GM19438 (cell line): ENCODE data around the gene TNIP2.

Source experiments
- ATAC-seq: cut with Tn5 transposase; IDR thresholded peaks from one replicate; pipeline ENCODE4 v1.9.1; 2021; ENCODE audit warnings: low read depth; ENCODE audit not compliant: unreplicated experiment

TNIP2 gene

DNA sequence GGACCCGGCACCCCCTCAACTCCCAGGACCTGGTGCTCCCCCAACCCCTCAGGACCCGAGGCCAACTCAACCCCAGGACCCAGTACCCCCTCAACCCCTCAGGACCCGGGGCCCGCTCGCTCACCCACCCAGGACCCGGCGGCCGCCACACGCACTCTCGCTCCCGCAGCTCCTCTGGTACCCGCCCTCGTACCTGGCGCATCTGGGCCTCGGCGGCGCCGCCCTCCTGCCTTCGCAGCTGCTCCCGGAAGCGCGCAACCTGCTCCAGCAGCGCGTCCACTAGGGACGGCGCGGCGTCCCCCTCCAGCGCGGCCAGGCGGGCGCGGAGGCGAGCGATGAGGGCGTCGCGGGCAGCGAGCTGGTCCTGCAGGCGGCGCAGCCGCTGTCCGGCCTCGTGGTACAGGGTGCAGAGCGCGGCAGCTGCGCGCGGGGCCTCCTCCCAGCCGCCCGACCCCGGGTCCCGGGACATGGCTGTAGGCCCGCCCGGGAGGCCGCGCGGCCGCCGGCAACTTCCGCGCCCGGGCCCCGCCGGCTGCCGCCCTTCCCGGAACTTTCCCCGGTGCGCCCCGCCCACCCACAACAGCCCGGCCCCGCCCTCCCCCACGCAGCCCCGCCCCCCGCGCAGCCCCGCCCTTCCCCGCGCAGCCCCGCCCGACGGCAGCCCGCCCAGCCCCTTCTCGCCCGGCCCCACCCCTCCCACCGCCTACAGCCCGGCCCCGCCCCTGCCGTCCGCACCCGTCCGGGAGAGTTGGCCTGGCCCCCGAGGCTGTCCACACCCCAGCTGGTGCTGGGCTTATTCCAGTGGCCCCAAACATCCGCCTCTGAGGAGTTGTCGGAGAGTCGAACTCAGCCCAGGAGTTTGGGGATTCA, at the start of gene TNIP2:
Gene TNIP2 (minus strand): TSS at position 516 of the 870 bp plus-strand sequence. CDS start 47 bp downstream, at position 469.
- peak; percentile 57 for ATAC-seq

- no peak for ATAC-seq
Measured at GRCh38 chr4:2804973-2805501, 48.9 kb upstream of the TNIP2 start.

DNA sequence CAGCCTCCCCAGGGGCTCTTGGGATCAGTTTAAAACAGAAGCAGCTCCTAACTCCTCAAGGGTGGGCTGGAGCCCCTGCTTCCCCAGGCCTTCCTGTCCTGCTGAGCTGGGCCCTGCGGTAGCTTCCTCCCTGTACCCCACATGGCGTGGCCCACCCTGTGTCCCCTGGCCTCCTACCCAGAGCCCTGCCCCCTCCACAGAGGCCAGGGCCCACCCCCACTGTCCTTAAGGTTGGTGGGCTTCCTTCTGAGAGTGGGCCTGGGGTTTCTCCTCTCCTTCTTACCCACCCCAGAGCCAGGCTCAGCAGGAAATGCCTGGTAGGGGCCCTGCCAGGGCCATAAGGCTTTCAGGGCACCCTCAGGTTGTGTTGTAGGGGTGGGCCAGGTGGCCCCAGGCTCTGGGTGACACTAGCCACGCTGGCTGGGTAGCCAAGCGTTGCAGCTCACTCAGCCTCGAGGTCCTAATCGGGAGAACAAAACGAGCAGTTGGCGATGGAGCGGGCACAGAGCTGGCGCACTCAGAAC, 48.4 kb upstream of the TNIP2 start:
- ATAC-seq: no peak

DNA sequence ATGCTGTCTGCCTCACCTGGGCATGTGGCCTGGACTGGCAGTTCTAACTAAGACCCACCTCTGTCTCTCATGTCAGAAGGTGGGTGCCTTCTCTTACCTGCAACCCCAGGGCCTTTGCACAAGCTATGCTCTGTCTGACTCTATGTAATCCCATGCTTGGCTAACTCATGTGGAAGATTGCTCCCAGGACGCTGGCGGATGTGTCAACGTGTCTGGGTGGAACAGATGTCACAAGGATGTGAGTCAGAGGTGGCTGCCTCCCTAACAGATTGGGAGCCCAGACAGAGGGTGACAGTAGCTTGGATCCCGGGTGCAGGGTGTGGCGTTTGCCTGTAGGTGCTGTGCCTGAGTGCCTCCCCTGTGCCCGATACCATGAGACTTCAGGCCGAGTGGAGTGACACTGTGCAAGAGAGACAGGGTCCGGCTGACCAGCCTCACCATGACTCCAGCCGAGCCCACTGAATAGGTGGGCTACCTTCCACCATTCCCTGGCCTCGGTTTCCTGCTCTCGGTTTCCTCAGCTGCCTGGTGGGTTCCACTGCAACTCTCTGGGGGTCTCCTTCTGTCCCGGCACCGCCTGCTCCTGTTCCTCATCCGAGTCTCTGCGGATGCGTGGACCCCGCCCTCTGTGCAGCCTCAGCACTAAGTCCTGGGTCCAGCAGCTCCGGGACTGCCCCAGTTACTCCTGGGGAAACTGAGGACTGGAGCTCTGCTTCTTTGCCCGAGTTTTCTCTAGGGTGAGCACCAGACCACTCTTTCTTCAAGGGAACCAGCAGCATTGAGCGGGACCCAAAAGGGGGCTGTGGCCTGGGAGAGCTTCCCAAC, 47.7 kb upstream of the TNIP2 start:
- ATAC-seq: no peak

- ATAC-seq: no peak
Measured at GRCh38 chr4:2802618-2803531, 46.7 kb upstream of the TNIP2 start.

DNA sequence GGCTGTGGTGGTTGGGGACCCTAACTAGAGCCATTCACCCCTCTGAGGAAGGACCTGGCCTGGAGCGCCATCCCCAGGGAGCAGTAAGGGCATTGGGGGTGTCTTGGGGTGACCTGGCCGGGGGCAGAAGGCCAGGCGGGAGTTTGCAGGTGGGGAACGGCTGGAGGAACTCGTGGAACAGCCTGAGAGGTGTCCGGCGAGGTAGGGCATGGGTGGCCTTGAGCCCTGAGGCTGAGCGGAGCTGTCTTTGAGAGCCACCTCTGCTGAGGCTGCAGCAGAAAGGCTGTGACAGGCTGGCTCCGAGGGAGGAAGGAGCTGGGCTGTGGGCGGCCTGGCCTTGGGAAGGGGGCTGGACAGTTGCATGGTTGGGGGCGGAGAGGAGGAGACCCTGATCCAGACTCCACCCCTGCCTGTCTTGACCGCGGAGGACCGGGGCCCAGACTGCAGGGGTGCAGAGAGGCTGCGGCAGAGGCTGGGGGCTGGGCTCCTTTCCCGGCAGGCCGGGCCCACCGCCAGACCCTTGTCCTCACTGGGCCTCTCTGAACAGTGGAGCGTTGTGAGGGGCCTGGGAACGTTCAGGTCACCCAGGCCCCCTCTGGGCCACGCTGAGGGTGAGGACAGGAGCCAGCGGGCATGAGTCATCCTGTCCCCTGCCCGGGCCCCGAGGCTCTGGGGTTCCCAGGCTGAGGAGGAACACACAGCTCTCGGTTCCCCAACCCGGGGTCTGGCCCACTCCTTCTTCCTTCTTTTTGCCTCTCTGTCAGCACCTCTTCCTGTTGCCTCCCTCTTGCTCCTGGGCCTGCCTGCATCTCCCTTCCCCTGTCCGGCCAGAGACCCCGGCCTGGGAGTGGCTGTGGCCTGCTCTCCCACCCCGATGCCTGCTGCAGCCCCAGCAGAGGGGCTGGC, 44.8 kb upstream of the TNIP2 start:
- ATAC-seq: no peak

- no peak for ATAC-seq
Measured at GRCh38 chr4:2799971-2800690, 44.0 kb upstream of the TNIP2 start.

DNA sequence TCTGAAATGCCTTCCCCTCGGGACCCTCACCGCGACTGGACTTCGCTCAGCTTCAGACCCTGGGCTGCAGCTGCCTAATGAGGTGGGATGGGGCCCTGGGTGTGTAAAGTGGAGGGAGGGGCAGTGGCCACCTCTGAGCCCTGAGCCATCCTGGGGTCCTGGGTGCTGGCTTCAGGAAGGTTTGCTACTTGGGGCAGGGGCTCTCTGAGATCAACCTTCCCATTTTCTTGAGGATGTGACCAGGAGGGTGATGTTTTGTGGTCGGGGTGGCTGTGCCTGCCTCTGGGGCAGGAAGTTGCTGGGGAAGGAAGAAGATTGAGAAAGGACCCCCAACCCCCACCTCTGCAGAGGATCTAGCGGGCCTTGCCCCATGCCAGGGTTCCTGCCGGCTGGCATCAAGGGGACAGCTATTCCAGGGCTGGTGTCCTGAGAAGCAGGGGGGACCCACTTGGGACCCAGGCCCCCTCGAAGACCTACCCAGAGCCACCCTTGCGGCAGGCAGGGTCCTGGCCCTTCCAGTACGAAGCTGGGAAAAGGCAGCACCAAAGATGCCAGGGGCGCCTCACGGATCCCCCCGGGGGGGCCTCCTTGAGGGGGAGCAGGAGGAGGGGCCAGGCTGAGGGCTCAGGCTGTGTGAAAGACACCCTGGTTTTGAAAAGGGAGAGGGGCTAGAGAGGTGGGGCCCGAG, 43.2 kb upstream of the TNIP2 start:
- ATAC-seq: no peak

- peak; percentile 58 for ATAC-seq
Measured at GRCh38 chr4:2798399-2799223, 42.5 kb upstream of the TNIP2 start.

DNA sequence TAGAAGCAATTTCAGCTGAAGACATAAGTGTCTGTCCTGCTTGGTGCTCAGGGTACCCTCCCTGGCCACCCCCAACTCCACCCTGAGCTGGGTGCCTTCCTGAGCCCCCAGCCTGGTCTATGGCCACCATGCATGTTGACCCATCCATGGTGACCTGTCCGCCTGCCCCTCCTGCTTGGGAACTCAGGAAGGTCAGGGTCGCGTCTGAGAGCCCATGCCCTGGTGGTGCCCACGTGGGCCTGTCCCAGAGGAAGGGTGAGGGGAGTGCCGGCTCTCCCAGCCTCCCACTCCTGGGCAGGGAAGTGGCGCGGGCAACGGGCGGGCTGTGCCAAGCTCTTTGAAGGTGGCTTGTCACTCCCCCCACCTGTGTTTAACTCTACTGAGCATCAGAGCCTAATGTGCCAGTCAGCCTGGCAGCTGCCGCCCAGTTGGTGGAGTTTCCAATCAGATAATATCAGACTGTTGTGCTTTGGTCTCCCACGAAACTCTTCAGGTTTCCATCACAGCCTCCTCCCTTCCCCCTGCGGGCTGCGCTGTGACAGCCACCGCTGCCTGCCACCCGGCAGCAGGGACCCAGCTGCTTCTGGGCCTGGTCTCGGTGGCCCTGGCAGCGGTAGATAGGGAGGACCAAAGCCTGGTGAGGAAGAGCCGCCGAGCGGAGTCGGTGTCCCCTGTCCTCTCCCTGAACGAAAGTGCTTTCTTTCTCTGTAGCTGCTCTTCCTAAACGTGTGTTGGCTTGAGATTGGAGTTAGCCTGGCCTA, 41.6 kb upstream of the TNIP2 start:
- no peak for ATAC-seq

DNA sequence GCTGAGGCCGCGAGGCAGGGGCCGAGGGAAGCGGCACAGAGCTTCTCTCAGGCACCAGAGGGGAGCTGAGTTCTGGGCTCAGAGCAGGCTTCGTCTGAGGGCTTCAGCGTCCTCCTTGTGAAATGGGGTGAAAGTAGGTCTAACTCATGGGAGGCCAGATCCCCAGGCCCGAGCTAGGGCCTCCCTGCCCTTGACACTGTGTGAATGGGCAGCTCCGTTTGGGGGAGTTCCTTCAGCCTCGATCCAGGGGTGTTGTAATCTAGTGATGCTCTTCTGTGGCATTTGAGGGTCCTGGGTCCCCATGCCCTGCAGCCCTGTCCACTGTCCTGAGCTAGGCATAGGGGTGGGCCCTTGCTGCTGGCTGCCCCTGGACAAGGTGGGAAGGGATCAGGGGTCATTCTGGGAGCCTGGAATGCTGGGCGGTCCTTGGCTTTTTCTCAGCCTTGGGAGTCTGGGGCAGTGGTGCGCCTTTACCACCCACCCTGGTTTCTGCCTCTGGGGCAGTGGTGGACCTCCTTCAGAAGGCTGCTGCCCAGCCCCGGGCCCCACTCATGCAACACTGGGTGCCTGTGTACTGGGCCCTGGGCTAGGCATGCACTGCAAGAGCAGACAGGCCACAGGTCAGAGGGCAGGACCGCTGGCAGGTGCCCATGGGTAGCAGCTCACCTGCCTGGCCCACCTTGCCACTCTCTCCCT, 40.9 kb upstream of the TNIP2 start:
- ATAC-seq: no peak

DNA sequence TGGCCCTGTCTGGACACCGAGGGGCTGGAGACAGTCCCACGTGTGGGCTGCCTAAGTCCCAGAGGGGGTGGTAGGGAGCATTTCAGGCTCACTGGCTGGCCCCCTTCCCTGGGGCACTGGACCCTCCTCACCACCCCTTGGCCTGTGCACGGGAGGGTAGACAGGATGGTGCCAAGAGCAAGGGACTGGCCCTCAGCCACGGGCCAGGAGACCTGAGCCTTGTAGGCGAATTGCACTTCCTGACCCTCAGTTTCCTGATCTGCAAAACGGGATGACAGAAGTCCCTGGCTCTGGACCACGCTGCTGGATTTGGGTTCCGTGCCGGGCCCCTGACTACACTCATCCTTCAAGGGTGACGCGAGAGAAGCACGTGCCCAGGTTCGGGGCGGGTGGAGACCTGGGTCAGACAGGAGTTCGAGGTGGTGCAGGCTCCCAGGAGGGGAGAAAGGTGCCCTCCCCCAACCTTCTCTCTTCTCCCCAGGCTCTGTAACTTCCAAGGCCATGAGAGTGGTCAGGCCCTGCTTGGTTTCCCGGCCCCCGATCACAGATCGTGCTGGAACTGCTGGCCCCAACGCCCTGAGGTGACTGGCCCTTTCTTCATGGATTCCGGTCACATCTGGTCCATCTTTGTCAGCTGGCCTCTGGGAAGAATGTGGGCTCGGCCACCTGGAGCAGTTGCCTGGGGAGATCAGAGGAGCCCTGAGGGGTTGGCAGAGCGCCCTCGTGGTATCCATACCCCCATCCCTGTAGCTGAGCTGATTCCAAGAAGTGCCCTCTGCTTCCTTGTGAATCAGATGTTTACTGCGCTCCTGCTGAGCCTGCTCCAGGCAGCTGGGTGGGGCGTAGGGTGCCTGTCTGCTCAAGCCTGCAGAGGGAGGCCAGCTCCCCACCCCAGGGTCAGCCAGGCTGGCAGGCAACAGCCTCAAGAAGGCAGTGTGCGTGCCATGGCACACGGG, 40.0 kb upstream of the TNIP2 start:
- no peak for ATAC-seq

GRCh38 chr4:2795300-2795892, 39.3 kb upstream of the TNIP2 start:
- no peak for ATAC-seq
